NK-92 treated with Interleukin-12 subunit alpha and Interleukin-12 subunit beta, amount 100 ng/mL, for 24 hours (cell line): ENCODE results near the gene LPA.
"Not testable (repeated sequence)": the region's sequence is repeated elsewhere in the genome, so short reads cannot be mapped to it uniquely, and the experiment has no call there.

Source experiments
- DNase-seq: peaks from one replicate; lab custom pipeline; 2025; lab: John Stamatoyannopoulos, UW

LPA gene

DNA sequence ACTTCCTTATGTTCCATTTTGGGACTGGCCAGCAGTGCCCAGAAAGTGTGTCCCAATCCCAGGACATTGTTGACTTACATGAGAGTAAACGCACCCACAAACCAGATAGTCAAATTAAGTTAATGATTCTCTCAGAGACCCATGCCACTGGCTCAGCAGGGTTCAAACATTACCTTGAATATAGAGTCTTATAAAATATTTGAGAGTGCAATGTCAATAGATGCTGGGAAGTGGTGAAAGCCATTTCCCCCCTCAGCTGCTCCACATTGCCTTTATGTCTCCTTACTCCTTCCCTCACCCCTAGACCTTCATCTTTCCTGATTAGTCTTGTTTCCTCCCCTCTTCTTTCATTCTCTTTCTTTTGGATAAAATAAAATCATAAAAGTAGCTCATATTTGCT, at the start of gene LPA:
Gene LPA, minus strand, starts transcription at position 78 of the 400 bp plus-strand sequence. Its CDS starts 61 bp downstream, at position 17.
- not testable (repeated sequence) for DNase-seq

DNA sequence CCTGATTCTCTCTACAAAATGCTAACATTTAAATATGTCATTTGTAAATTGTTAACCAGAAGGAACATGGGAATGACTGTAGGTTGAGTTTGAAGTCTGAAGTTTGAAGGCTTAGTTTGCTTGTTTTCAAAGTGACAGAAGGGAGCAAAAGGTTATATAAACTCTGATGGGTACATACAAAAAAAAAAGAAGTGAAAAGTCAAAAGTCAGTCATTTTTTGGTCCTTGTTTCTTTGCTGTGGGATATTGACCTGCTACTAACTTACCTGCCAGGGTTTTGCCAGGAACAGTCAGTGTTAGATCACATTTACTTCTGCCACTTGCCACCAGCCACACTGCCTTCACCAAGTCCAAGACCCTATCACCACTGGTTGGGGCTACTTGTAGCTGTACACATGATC, 44.9 kb upstream of the LPA start:
- not testable (repeated sequence) for DNase-seq

DNA sequence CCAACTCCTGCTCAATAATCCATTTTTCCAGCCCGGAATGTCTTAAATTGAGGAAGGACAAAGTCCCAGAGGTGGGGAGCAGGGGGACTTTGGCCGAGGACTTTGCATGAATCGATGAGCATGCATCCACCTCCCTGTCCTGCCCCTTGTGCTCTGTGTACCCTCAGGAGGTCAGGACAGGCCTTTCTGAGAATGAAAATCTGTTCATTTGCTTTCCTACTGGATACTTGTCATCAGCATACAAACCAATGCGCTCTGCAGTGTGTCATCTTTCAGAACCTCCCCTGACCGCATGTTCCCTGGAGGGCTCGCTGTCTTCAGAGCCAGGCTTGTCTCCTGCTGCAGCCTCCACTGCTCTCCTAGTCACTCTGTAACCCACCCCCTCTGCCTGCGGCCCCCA, 40.6 kb upstream of the LPA start:
- DNase-seq = not testable (repeated sequence)

DNA sequence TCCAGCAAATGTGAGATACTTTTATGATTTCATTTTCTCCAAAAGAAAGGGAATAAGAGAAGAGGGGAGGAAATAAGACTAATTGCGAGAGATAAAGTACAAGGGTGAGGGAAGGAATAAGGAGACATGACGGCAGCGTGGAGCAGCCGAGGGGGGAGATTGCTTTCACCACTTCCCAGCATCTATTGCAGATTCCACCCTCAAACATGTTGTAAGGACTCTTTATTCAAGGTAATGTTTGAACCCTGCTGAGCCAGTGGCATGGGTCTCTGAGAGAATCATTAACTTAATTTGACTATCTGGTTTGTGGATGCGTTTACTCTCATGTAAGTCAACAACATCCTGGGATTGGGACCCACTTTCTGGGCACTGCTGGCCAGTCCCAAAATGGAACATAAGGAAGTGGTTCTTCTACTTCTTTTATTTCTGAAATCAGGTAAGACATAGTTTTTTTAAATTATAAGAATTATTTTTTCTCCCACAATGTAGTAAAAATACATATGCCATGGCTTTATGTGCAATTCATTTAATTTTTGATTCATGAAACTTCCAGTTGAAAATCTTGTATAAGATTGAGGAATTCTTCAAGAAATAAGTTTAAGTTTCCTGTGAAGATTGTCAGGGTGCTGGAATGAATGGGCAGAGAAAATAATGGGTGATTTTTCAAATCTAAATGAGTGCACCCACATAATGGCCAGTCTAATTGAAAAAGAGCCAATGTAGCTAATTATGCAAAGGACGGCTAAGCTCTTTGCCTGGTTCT, 38.0 kb upstream of the LPA start, which contains the start of gene PLG:
Gene PLG, plus strand, starts transcription at position 327 of the 763 bp plus-strand sequence. Its CDS starts 61 bp downstream, at position 388.
- not testable (repeated sequence) for DNase-seq

- no peak for DNase-seq
Observed at GRCh38 chr6:160697826-160698225, 33.8 kb upstream of the LPA start.

GRCh38 chr6:160696884-160697283, 32.8 kb upstream of the LPA start:
- DNase-seq = not testable (repeated sequence)

DNA sequence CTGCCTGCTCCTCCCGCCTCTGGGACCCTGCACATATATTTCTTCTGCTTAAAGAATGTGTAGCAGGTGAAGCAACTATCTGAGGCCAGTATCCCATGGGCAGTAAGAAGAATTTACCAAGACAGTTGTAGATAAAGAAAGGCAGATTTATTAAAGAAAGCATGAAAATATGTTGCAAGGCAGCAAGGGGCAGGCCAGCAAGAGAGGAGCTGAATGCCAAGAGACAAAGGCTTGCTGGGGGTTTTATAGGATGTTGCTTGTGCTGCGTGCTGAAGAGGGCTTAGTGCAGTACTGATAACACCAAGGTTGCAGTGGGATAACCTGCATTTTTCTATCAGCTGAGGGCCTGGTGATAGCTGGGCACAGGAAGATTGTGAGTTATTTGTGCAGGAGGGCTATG, 31.5 kb upstream of the LPA start:
- not testable (repeated sequence) for DNase-seq

DNA sequence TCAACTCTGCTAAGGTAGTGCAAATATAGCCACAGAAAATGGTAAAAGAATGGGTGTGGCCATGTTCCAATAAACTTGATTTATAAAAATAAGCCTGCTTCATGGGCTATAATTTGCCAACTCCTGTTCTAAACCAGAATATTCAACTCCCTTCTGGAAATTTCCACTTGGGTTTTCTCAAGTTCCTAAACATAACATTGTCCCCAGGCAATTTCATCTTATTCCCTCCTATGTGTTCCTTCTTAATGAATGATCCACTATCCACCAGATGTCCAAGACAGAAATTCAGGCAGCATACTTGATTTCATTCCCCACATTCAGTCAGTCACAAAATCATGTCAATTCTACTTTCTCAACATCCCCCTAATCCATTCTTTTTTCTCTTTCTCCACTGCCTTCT, 30.9 kb upstream of the LPA start:
- DNase-seq = not testable (repeated sequence)

DNA sequence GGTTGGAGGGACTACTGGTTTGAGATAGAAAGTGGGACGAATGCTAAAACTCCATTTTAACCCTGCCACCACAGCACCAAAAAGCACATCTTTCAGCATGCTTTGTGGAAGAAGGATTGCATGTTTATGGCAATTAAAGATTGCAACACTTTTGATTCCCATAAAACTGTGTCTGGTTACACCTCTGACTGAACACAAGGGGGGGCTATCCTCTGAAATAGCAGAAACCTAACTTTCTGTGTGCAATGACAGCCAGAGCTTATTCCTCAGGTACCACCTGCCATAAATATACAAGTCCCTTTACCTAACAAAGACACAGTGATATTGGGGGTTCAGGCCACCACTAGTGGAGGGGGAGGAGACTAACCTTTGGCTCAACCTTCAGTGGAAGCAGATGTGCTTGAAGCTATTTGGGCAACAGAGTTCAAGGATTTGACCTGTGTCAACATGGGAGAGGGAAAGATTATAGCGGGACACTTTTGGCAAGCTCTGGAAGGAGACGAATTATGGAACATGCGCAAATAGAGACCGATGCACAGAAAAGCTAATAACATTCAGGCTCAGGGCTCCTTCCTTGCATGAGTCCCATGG, 28.4 kb upstream of the LPA start:
- no peak for DNase-seq

- no peak for DNase-seq
Observed at GRCh38 chr6:160691617-160692016, 27.5 kb upstream of the LPA start.

DNA sequence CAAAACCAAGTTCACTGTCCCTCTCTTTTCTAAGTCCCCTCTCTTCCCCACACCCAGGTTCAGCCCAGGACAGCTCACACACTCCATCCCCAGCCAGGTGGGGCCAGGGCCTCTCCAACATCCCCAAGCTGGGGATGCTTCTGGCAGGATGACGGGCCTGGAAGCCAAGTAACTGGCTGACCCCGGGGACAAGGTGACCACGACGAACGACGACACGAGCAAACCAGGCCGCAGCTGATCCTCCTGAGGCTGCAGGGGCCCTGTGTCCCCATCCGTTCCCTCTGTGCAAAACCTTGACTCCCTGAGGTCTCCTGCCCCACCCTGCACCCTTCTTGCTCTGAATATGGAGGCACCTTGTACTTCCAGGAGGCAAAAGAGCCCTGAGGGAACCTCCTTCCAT, 26.4 kb upstream of the LPA start:
- DNase-seq = no peak

DNA sequence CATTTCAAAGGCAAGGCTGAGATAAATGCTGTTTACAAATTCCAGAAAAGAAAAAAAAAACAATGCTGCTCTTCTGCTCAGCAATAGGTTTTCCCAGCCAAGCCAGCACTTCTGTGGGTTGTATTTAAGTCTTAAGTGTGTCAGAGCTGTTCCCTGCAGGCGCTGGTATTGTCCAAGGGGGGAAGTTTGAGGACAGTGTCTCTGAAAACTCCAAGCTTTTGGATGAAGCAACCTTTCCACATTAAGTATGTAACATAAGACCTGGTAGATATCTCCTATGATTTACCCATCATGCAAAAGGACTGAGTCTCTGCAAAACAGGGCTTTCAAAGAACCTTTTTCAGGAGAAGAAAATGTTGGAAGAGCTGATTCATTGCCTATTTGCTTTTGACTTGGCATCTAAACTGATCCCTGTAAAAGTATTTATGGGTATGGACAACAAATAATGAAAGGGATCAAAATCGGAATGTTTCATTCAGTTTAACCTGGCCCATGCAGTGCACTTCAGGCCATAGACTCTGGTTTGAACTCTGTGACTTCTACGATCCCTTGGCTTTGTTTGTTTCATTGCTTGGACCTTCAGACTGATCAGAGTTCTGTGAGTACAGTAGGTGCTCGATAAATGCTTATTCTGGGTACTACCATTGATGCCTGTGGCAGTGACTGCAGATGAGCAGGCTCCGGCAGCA, 21.8 kb upstream of the LPA start:
- DNase-seq = no peak

- not testable (repeated sequence) for DNase-seq
Observed at GRCh38 chr6:160685101-160685761, 21.2 kb upstream of the LPA start.

- DNase-seq = no peak
Observed at GRCh38 chr6:160679402-160679769, 15.3 kb upstream of the LPA start.

- no peak for DNase-seq
Observed at GRCh38 chr6:160678744-160679401, 14.8 kb upstream of the LPA start.

DNA sequence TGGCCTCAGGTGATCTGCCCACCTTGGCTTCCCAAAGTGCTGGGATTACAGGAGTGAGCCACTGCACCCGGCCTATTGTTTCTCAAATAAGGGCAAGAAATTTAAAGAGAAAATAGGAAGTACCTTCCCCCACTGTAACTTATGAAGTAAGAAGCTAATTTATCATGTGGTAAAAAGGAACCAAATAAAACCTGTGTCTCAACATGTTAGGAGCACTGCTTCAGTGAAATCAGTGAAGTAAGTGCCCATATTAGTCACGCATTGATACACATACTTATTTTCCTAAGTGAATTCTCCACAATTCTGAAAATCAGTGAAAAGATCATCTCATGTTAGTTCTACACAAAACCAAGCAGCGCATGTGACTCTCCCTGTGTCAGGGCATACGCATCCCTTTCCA, 14.2 kb upstream of the LPA start:
- DNase-seq = no peak

DNA sequence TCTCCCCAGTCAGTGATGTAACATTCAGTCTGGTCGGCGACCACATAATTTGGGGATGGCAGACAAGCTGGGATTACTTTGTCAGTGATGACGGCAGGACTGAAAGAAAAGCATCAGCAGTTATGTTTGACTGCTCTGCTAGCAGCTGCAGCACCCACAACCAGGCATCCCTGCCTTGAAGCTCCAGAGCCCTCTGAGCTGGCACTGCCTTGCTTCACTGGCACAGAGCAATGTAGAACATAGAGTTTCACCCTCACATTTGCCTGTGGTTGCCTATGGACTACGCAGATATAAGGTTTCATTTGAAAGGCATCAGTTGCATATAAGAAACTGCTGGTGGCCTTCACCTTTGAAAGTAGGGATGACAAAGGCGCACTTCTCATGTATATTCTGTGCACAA, 12.3 kb upstream of the LPA start:
- not testable (repeated sequence) for DNase-seq

GRCh38 chr6:160668589-160668988, 4.5 kb upstream of the LPA start:
- DNase-seq = no peak

- DNase-seq = no peak
Observed at GRCh38 chr6:160667639-160668481, 3.8 kb upstream of the LPA start.

GRCh38 chr6:160662842-160663241, 1.2 kb downstream of the LPA start:
- no peak for DNase-seq

GRCh38 chr6:160662429-160662828, 1.6 kb downstream of the LPA start:
- no peak for DNase-seq
